Prostate gland (tissue), 2 donors: Measurements from ENCODE around the gene DCANP1. TPM values are rescaled to one million over a fixed set of nuclear protein-coding genes. Genes with fewer than 3 reads are reported as not detected.

Experiments
- DNase-seq: peaks from one replicate; pipeline ENCODE4 v3.0.0-alpha.2; 2019; ENCODE audit warnings: low spot score
- H3K27ac ChIP-seq, 2 donors: fragments of 200-600 bp; sonication (generic); 2 replicates each; pipeline ENCODE4 v1.5.1; 2017 to 2019
- H3K27me3 ChIP-seq: fragments of 200-600 bp; sonication (generic); replicated peaks from 2 replicates; pipeline ENCODE4 v1.5.1; 2019; ENCODE audit not compliant: insufficient read depth
- H3K36me3 ChIP-seq, 2 donors: fragments of 200-600 bp; sonication (generic); 1 replicate in 1 of 2; 2 replicates in 1 of 2; pipeline versions ENCODE4 v1.5.1 to v1.8.1; 2017 to 2019
- H3K4me1 ChIP-seq: fragments of 200-600 bp; sonication (generic); replicated peaks from 2 replicates; pipeline ENCODE4 v1.5.1; 2019
- H3K4me3 ChIP-seq, 2 donors: fragments of 200-600 bp; sonication (generic); 2 replicates each; pipeline ENCODE4 v1.5.1; 2017 to 2019
- H3K9me3 ChIP-seq: fragments of 200-600 bp; sonication (generic); 2 replicates; pipeline ENCODE4 v1.5.1; 2017
- CTCF ChIP-seq, 4 experiments: fragments of 200-600 bp in 2 of 4; fragments of 450-650 bp in 2 of 4; sonication (generic) in 2 of 4; IDR thresholded peaks; 1 replicate in 3 of 4; 2 replicates in 1 of 4; pipeline ENCODE4 v1.5.1; 2016 to 2019; ENCODE audit warnings: antibody characterized with exemption in 4 of 4, mild to moderate bottlenecking in 2 of 4, moderate library complexity in 2 of 4
- POLR2A ChIP-seq: fragments of 450-650 bp; IDR thresholded peaks from one replicate; pipeline ENCODE4 v1.6.1; 2016; ENCODE audit warnings: antibody characterized with exemption, mild to moderate bottlenecking
- POLR2AphosphoS5 ChIP-seq: sonication (generic); formaldehyde crosslinking; IDR thresholded peaks from one replicate; pipeline ENCODE4 v1.6.1; 2017; ENCODE audit warnings: antibody characterized with exemption
- WGBS: methylation state at CpG from one replicate; pipeline ENCODE4 v1.1.5; 2018; 5-methylcytosine and 5-hydroxymethylcytosine counted together
- intact Hi-C: fragments of 100-400 bp; cut with DNase I; formaldehyde crosslinking; loops from one replicate; pipeline ENCODE4 v1.14.2; 2022
- total RNA-seq, 2 donors: library from RNA; depleted of rRNA; stranded (reverse); fragments of >200 nt; gene quantifications; one replicate each; pipeline ENCODE4 v1.1.0, GENCODE V29; 2016

DCANP1 gene
- total RNA-seq, 2 donors from 2014 or later, result not detected

- H3K36me3 ChIP-seq, result no peaks in the 10 kb centered on the region
- no peaks in the 10 kb centered on the region for H3K27me3 ChIP-seq
- TF ChIP-seq POLR2AphosphoS5 (no peak), POLR2A (no peak), CTCF (IDR thresholded peaks at IDR 0.05) (no peak)
- no peak overlapping the region for H3K27ac ChIP-seq
- no peak for DNase-seq
- intact Hi-C loops, result no loop called here
- 84% methylated on average over 8 of the region's 8 CpGs for WGBS
- H3K9me3 ChIP-seq, result no peaks in the 10 kb centered on the region
- no peaks in the 10 kb centered on the region for H3K4me1 ChIP-seq
- H3K4me3 ChIP-seq, result no peak overlapping the region
Observed at GRCh38 chr5:135442431-135443160, 4.6 kb downstream of the DCANP1 start.

GRCh38 chr5:135441919-135442318 lies 5.2 kb downstream of the DCANP1 start:
- no peak for TF ChIP-seq POLR2A
- TF ChIP-seq POLR2AphosphoS5, result no peak
- Histone ChIP-seq H3K4me1 (no peaks in the 10 kb centered on the region), H3K36me3 (no peaks in the 10 kb centered on the region), H3K4me3 (no peak overlapping the region), H3K27ac (no peak overlapping the region), H3K27me3 (no peaks in the 10 kb centered on the region), H3K9me3 (no peaks in the 10 kb centered on the region)
- intact Hi-C loops, result no loop called here
- WGBS, result 86% methylated on average over 4 of the region's 4 CpGs
- no peak for DNase-seq

- TF ChIP-seq POLR2A (no peak), CTCF (IDR thresholded peaks at IDR 0.05) (no peak), POLR2AphosphoS5 (no peak)
- intact Hi-C loops, result no loop called here
- H3K36me3 ChIP-seq, result no peaks in the 10 kb centered on the region
- no peak for DNase-seq
- H3K27ac ChIP-seq, result no peak overlapping the region
- WGBS, result 56% methylated on average over 11 of the region's 11 CpGs
- H3K9me3 ChIP-seq, result no peaks in the 10 kb centered on the region
- no peak overlapping the region for H3K4me3 ChIP-seq
- no peaks in the 10 kb centered on the region for H3K27me3 ChIP-seq
- no peaks in the 10 kb centered on the region for H3K4me1 ChIP-seq
Observed at GRCh38 chr5:135441350-135441831, 5.8 kb downstream of the DCANP1 start.

GRCh38 chr5:135440916-135441315 lies 6.2 kb downstream of the DCANP1 start:
- TF ChIP-seq POLR2A (no peak), CTCF (IDR thresholded peaks at IDR 0.05) (no peak), POLR2AphosphoS5 (no peak)
- no peaks in the 10 kb centered on the region for H3K9me3 ChIP-seq
- DNase-seq, result no peak
- H3K27me3 ChIP-seq, result no peaks in the 10 kb centered on the region
- no peaks in the 10 kb centered on the region for H3K4me1 ChIP-seq
- no peak overlapping the region for H3K4me3 ChIP-seq
- H3K36me3 ChIP-seq, result no peaks in the 10 kb centered on the region
- no peak overlapping the region for H3K27ac ChIP-seq
- intact Hi-C loops, result no loop called here
- WGBS, result 82% methylated on average over 6 of the region's 6 CpGs

GRCh38 chr5:135439231-135440205 lies 7.6 kb downstream of the DCANP1 start:
- intact Hi-C loops, result no loop called here
- WGBS, result 73% methylated on average over 11 of the region's 11 CpGs

More at GRCh38 chr5:135439231-135440205, 7.6 kb downstream of the DCANP1 start:
- Histone ChIP-seq H3K27me3 (no peaks in the 10 kb centered on the region), H3K27ac (no peak overlapping the region), H3K36me3 (no peaks in the 10 kb centered on the region), H3K4me1 (no peaks in the 10 kb centered on the region), H3K9me3 (no peaks in the 10 kb centered on the region), H3K4me3 (no peak overlapping the region)
- DNase-seq, result peak; percentile 1
- TF ChIP-seq CTCF (IDR thresholded peaks at IDR 0.05) (no peak), POLR2A (no peak), POLR2AphosphoS5 (no peak)
